Caco-2 (cell line): ENCODE data around the gene TNFRSF4. TPM values are rescaled to one million over a fixed set of nuclear protein-coding genes. Genes with fewer than 3 reads are reported as not detected.

ENCODE experiments used
- BruUV-seq: library from RNA; stranded (reverse); fragments of 400-500 nt; replicated peaks from 2 replicates; lab custom pipeline; 2021; lab: Mats Ljungman, UMichigan
- CTCF ChIA-PET: fragments of 300-600 bp; sonication (Branson Sonifier 250); formaldehyde crosslinking; loops from one replicate; lab custom pipeline; 2022; ENCODE audit warnings: antibody characterized with exemption; lab: Charles Lee
- POLR2A ChIA-PET: fragments of 300-600 bp; sonication (Branson Sonifier 250); formaldehyde crosslinking; loops from one replicate; lab custom pipeline; 2022; ENCODE audit warnings: antibody characterized with exemption; lab: Charles Lee
- DNase-seq, 2 experiments: peaks; one replicate each; pipeline versions ENCODE4 v3.0.0 to v3.0.0-alpha.2; 2020 to 2022
- H3K27me3 ChIP-seq: replicated peaks from 2 replicates; pipeline ENCODE4 v1.6.0; 2011; ENCODE audit warnings: low read length; ENCODE audit not compliant: control insufficient read depth, insufficient read depth
- H3K36me3 ChIP-seq: 2 replicates; pipeline ENCODE4 v1.5.1; 2011; ENCODE audit warnings: low read length; ENCODE audit not compliant: control insufficient read depth, insufficient read depth
- H3K4me1 ChIP-seq: fragments of 250-450 bp; sonication (Bioruptor Pico); 2 replicates; pipeline ENCODE4 v1.5.1; 2020; ENCODE audit warnings: mild to moderate bottlenecking
- H3K4me3 ChIP-seq: 2 replicates; pipeline ENCODE4 v1.5.1; 2011; ENCODE audit warnings: low read depth, mild to moderate bottlenecking, control low read depth, low read length
- H3K9me3 ChIP-seq: fragments of 250-450 bp; sonication (Bioruptor Pico); 2 replicates; pipeline ENCODE4 v1.5.1; 2020; ENCODE audit warnings: mild to moderate bottlenecking, moderate library complexity
- H3K27ac Mint-ChIP-seq: one replicate; pipeline ENCODE4 v1.8.0; 2022; ENCODE audit warnings: mixed read lengths; ENCODE audit not compliant: unreplicated experiment
- H3K27me3 Mint-ChIP-seq: one replicate; pipeline ENCODE4 v1.8.0; 2022; ENCODE audit warnings: mixed read lengths; ENCODE audit not compliant: insufficient read depth, unreplicated experiment
- H3K36me3 Mint-ChIP-seq: one replicate; pipeline ENCODE4 v1.8.0; 2022; ENCODE audit warnings: mild to moderate bottlenecking, mixed read lengths; ENCODE audit not compliant: insufficient read depth, unreplicated experiment
- H3K4me1 Mint-ChIP-seq: one replicate; pipeline ENCODE4 v1.8.0; 2022; ENCODE audit warnings: low read depth, mixed read lengths; ENCODE audit not compliant: unreplicated experiment
- H3K4me3 Mint-ChIP-seq: one replicate; pipeline ENCODE4 v1.8.0; 2022; ENCODE audit warnings: mild to moderate bottlenecking, moderate library complexity, mixed read lengths; ENCODE audit not compliant: unreplicated experiment
- H3K9me3 Mint-ChIP-seq: one replicate; pipeline ENCODE4 v1.8.0; 2022; ENCODE audit warnings: mixed read lengths; ENCODE audit not compliant: unreplicated experiment
- intact Hi-C: fragments of 100-400 bp; cut with micrococcal nuclease; formaldehyde crosslinking; loops from one replicate; pipeline ENCODE4 v1.10.0; 2022; ENCODE audit not compliant: unreplicated experiment
- total RNA-seq: library from RNA; stranded (reverse); gene quantifications from 2 replicates; pipeline ENCODE4 v1.2.3, GENCODE V29; 2022
- TF ChIP-seq, protein P1 (sequence below), 2 experiments: fragments of 200-600 bp in 1 of 2; IDR thresholded peaks; 1 replicate in 1 of 2; 2 replicates in 1 of 2; pipeline versions ENCODE4 v1.5.1 to v1.8.0; 2011 to 2022; ENCODE audit warnings: antibody characterized with exemption in 1 of 2, control low read depth in 1 of 2, inconsistent platforms in 1 of 2, low read depth in 1 of 2, low read length in 1 of 2, mild to moderate bottlenecking in 1 of 2, moderate library complexity in 1 of 2; ENCODE audit not compliant: insufficient read depth in 1 of 2, severe bottlenecking in 1 of 2, unreplicated experiment in 1 of 2

The TNFRSF4 gene
- total RNA-seq, 1 experiment from 2014 or later: not detected

GRCh38 chr1:1243266-1243660, 29.3 kb upstream of the TNFRSF4 start:
- DNase-seq: no peak
- BruUV-seq: no TSS peak
- Mint-ChIP-seq H3K9me3 (no peaks in the 10 kb centered on the region), H3K4me1 (no peaks in the 10 kb centered on the region), H3K36me3 (peaks cover 37% of the 10 kb centered on the region), H3K27ac (no peak overlapping the region), H3K27me3 (no peaks in the 10 kb centered on the region), H3K4me3 (no peak overlapping the region)
- ChIA-PET CTCF (no interaction called here), POLR2A (no interaction called here)
- H3K4me3 ChIP-seq: no peak overlapping the region
- H3K36me3 ChIP-seq: no peaks in the 10 kb centered on the region
- H3K4me1 ChIP-seq: peaks cover 23% of the 10 kb centered on the region
- H3K27me3 ChIP-seq: no peaks in the 10 kb centered on the region
- TF ChIP-seq, protein P1, sequence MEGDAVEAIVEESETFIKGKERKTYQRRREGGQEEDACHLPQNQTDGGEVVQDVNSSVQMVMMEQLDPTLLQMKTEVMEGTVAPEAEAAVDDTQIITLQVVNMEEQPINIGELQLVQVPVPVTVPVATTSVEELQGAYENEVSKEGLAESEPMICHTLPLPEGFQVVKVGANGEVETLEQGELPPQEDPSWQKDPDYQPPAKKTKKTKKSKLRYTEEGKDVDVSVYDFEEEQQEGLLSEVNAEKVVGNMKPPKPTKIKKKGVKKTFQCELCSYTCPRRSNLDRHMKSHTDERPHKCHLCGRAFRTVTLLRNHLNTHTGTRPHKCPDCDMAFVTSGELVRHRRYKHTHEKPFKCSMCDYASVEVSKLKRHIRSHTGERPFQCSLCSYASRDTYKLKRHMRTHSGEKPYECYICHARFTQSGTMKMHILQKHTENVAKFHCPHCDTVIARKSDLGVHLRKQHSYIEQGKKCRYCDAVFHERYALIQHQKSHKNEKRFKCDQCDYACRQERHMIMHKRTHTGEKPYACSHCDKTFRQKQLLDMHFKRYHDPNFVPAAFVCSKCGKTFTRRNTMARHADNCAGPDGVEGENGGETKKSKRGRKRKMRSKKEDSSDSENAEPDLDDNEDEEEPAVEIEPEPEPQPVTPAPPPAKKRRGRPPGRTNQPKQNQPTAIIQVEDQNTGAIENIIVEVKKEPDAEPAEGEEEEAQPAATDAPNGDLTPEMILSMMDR (IDR thresholded peaks at IDR 0.05; ENCODE audit: insufficient read depth in 1 of 2, low read depth in 1 of 2, low read length in 1 of 2, severe bottlenecking in 1 of 2, unreplicated experiment in 1 of 2): no peak
- intact Hi-C loops: no loop called here
- no peaks in the 10 kb centered on the region for H3K9me3 ChIP-seq

DNA sequence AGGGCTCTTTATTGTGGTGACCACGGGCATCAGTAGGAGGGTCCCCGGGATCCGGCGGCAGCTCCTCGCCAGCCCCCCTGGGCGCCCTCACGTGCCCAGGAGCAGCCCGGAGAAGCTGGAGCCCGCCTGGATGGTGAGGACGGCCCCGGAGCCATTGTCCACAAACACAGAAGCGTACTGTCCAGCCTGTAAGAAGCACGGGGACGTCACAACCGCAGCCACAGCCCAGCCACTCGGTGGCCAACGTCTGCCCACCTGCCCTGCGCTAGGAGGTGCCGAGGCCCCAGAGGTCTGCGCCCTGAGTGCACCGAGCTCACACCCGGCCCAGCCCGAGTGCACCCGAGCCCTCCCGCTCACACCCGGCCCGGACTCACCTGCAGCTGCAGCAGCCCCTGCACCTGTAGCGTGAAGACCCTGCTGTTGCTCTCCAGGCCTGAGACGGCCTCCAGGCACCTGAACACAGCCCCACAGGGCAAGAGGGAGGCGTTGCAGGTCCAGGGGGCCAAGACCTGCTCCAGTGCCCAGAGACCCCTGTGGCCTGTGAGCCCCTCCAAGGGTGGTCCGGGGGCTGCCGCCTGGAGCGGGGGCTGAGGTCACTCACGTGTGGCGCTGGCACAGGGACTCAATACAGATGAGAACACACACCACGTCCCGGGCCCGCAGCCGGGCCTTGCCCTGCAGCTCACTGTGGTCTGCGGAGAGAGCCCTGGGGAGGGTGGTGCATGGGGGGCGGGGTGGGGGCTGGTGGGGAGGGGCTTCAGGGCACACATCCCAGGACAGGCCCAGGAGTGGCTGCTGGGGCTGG, 28.7 kb upstream of the TNFRSF4 start:
- Histone ChIP-seq H3K4me3 (no peak overlapping the region), H3K27me3 (no peaks in the 10 kb centered on the region), H3K36me3 (no peaks in the 10 kb centered on the region), H3K4me1 (peaks cover 29% of the 10 kb centered on the region), H3K9me3 (no peaks in the 10 kb centered on the region)
- Mint-ChIP-seq H3K4me1 (no peaks in the 10 kb centered on the region), H3K9me3 (no peaks in the 10 kb centered on the region), H3K27ac (no peak overlapping the region), H3K36me3 (peaks cover 38% of the 10 kb centered on the region), H3K27me3 (no peaks in the 10 kb centered on the region), H3K4me3 (no peak overlapping the region)
- BruUV-seq: no TSS peak
- ChIA-PET CTCF (no interaction called here), POLR2A (no interaction called here)
- DNase-seq: no peak
- intact Hi-C loops: no loop called here
- TF ChIP-seq, protein P1 (IDR thresholded peaks at IDR 0.05; ENCODE audit: insufficient read depth in 1 of 2, low read depth in 1 of 2, low read length in 1 of 2, severe bottlenecking in 1 of 2, unreplicated experiment in 1 of 2): no peak

DNA sequence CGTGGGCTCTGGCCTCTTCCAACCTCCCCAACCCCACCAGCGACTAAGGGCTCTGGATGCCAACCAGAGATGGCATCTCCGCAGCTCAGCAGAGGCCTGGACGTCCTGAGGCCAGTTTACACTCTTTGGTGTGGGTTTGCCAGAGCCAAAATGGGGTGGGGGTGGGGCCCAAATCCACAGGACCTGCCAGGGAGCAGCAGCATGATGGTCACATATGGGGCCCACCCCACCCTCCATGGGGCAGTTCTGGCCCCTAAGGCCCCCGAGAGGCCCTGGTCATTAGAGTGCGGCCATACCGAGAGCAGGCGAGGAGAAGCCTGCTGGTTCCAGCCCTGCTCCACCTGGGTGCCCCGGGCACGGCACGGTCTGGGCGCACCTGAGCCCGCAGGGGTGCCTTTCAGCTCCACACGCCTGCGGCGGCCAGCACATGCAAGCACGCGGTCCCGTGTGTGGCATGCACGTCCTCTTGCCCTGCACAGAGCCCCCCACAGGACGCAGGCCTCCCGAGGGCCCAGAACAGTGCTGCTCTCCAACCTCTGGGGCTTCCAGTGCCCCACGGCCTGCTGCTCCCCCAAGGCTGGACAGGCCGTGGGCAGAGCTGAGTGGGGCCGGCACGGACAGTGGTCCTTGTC, 27.8 kb upstream of the TNFRSF4 start:
- no peaks in the 10 kb centered on the region for H3K27me3 ChIP-seq
- CTCF ChIA-PET: no interaction called here
- Mint-ChIP-seq H3K4me1 (no peaks in the 10 kb centered on the region), H3K36me3 (peaks cover 38% of the 10 kb centered on the region), H3K27me3 (no peaks in the 10 kb centered on the region), H3K27ac (no peak overlapping the region), H3K4me3 (no peak overlapping the region), H3K9me3 (no peaks in the 10 kb centered on the region)
- BruUV-seq: no TSS peak
- intact Hi-C loops: no loop called here
- no peak overlapping the region for H3K4me3 ChIP-seq
- H3K36me3 ChIP-seq: no peaks in the 10 kb centered on the region
- no peaks in the 10 kb centered on the region for H3K9me3 ChIP-seq
- no peak for DNase-seq
- POLR2A ChIA-PET: no interaction called here
- TF ChIP-seq, protein P1 (IDR thresholded peaks at IDR 0.05; ENCODE audit: insufficient read depth in 1 of 2, low read depth in 1 of 2, low read length in 1 of 2, severe bottlenecking in 1 of 2, unreplicated experiment in 1 of 2): no peak
- H3K4me1 ChIP-seq: peaks cover 39% of the 10 kb centered on the region
